HG03045 (cell line): ENCODE measurements around the gene MIER1.

Experiments
- ATAC-seq: cut with Tn5 transposase; IDR thresholded peaks from one replicate; pipeline ENCODE4 v1.9.1; 2021; ENCODE audit warnings: mild to moderate bottlenecking, moderate library complexity; ENCODE audit not compliant: unreplicated experiment

MIER1 gene

GRCh38 chr1:66996018-66996682 is 71.4 kb downstream of the MIER1 start:
- ATAC-seq: no peak

DNA sequence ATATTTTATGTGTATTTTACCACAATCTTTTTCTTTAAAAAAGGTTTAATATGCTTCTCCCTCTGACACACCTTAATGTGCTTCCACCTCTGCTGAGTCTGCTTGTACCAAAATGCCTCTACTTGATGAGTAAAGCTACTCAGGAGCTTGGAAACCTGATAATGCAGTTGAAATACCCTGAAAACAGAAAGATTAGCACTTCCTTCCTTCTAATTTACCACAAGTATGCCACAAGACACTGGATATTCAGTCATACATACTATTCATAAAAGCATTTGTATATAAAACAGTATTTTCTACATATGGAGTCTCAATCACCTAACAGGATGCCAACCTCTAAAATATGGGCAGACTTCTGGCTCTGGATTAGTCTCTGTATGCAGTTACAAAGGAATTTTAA is 74.2 kb downstream of the MIER1 start:
- no peak for ATAC-seq

- no peak for ATAC-seq
Observed at GRCh38 chr1:66999640-67000400, 75.0 kb downstream of the MIER1 start.

- ATAC-seq: no peak
Observed at GRCh38 chr1:67001682-67002425, 77.1 kb downstream of the MIER1 start.

DNA sequence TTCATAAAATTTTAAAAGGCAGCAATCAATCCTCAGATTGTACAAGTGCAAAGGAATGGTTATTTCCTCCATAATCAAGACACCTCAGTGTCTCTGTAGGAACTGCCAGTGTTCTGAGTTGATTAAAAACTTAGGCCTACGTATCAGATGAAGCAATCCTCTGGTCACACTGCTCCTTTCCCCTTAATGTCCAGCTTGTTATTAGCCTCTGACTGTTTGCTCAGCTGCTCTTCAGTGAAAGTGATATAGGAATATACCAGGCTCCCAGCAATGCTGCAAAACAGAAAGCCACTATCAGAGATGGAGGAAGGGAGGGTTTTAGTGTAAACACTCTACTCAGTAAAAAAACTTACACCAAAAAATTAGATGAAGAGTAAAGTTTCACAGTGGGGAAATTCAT is 79.4 kb downstream of the MIER1 start:
- ATAC-seq: no peak

GRCh38 chr1:67005068-67005467 is 80.3 kb downstream of the MIER1 start:
- ATAC-seq: no peak

DNA sequence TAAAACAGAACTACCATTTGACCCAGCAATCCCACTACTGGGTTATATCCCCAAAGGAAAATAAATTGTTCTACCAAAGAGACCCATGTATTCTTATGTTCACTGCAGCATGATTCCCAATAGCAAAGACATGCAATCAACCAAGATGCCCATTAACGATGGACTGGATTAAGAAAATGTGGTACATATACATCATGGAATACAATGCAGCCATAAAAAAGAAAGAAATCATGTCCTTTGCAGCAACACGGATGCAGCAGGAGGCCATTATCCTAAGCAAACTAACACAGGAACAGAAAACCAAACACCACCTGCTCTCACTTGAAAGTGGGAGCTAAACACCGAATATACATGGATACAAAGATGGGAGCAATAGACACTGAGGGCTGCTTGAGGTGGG is 85.0 kb downstream of the MIER1 start:
- no peak for ATAC-seq

DNA sequence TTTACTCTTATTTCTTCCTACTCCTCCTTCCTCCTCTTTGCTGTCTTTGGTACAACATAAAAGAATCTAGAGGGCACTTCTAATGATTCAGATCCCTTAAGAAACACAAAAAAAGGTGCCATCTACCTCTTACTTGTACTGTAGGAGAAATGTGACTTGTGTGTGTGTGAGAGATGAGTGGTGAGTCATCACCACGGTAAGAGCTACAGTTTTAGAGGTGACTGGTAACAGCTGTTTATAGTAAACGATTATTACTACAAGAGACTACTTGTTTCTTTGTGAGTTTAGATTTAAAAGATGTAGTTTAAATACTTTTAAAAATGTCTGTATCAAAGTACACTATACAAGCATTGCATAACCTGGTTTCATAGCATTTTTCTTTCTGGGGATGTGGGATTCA is 88.8 kb downstream of the MIER1 start:
- no peak for ATAC-seq

DNA sequence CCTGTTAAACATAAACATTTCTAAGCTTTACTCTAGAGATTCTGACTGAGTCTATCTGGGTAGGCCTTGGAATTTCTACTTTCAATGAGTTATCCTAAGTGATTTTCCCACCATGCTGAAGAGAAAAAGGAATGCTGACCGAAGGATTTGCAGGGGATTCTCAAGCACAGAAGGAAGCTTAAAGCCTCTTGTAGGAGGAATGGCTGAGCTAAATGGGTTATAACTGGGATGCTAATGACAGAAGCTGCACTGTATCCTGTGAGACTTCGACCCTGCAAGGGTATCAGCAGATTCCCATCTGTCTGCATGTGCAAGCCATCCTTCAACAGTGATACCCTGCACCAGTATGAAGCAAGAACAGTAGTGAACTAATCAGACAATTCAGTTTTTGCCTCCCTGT is 93.8 kb downstream of the MIER1 start:
- no peak for ATAC-seq

DNA sequence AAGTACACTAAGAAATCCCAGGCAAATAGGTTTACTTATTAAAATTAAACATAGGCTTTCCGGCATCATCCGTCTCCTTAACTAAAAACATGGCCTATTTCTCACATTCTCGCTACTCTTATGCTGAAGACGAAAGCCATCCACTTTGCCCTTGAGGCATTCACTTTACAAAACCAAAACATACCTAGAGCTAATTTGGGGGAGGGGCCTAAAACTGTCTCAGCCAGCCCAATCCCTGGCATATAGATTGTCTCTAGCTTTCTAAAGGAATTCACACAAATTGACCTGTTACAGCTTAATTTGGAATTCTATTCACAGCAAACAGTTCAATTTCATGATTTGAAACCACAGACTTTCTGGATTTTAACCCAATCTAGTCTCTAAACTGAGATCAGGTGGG is 94.3 kb downstream of the MIER1 start:
- no peak for ATAC-seq

DNA sequence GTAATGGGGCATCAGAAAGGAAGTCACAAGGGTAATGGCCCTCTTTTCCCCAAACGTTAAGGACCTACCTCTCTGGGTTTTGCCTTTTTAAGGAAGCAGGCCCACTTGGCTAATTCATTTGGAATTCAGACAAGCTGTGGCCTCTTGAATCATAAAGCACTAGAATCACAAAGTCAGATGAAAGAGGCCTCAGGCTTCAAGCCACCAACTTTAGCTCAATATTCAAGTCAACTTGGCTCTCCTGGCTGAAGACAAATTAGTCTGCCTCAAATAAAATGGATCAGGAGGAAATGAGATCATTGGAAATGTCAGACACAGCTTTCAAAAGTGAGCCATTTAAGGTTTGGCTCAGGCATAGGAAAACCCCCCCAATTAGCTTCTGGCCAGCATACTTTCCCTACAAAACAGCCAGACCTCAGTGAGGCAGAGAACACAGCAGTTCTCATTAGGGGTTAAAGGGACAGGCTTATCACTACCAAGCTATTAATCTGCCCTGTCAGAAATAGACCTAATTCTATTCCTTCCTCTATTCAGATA is 94.9 kb downstream of the MIER1 start:
- no peak for ATAC-seq

DNA sequence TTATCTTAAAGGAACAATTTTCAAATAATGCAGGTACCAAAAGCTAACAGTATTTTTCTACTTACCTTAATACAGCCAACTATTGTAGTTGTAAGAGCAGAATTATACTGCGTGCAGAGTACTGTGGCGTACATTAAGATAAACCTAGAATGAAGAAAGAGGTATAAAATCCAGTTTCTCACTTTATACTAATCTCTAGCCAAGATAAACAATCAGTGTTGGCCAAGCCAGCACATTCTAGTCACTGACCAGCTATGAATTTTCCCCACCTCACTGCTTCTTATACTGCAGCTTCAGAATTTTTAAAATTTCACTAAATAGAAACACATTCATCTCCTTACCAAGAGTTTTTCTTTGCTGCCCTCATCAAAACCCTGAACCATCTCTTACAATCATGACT is 95.5 kb downstream of the MIER1 start:
- ATAC-seq: no peak

DNA sequence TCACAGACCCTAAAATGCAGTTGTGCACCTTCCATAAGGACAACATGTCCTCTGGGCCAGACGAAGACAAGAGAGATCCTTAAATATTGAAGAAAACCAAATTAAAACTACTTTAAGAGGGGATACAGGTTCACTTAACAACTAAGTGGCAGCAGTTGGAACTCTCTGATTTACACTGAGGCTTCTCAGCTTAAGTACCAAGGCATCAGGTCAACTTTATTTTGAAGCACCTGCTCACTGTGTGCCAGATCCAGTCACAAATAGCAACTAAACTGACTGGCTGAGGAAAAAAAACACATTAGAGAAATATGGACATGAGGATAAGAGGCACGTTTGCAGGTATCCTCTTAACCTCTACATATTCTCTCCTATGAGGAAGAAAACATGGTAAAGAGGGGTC is 96.0 kb downstream of the MIER1 start:
- no peak for ATAC-seq

- ATAC-seq: no peak
Observed at GRCh38 chr1:67029472-67029871, 104.7 kb downstream of the MIER1 start.

DNA sequence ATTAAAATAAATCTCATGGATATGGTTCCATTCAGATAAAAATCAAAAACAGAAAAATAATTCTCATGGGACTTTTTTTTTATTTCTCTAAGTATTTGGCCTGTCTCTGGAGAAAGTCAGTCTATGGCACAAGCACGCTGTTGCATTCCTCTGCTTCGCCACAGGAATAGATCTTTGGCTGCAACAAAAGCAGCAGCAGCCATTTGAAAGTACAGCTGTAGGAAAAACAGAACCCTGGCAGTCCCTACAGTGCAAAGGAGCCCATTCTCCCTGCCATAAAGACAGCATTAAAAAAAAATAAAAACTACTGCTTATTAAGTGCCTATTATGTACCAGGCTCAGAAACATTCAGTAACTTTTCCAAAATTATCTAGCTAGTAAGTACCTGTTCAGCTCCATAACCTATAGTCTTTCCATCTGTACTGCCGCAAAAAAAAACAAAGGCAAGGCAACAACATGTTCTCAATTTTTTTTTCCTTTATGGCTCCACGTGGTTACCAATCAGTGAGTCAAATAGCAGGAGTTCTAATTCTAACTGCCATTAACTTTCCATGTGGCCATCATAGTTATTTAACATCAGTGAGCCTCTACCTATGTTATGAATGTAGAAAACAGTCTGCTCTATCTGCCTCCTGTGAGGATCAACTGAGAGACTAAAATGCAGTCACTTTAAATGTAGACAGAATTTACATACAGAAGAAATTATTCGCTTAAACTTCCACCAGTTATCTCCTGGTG is 106.5 kb downstream of the MIER1 start:
- ATAC-seq: no peak

GRCh38 chr1:67031859-67032247 is 107.1 kb downstream of the MIER1 start:
- no peak for ATAC-seq
